HG03039 (cell line): Measurements from ENCODE around the gene MAPK13.
A peak's percentile ranks its signal among the peaks of the same experiment; 100 is the strongest.
"Not testable (repeated sequence)": the region's sequence is repeated elsewhere in the genome, so short reads cannot be mapped to it uniquely, and the experiment has no call there.

Experiments
- ATAC-seq: cut with Tn5 transposase; IDR thresholded peaks from one replicate; pipeline ENCODE4 v1.9.1; 2021; ENCODE audit warnings: mild to moderate bottlenecking, moderate library complexity; ENCODE audit not compliant: unreplicated experiment

Gene MAPK13

GRCh38 chr6:36126553-36127458 lies 3.5 kb upstream of the MAPK13 start:
- ATAC-seq: no peak

- ATAC-seq: no peak
Observed at GRCh38 chr6:36127462-36128016, 2.8 kb upstream of the MAPK13 start.

- ATAC-seq: no peak
Observed at GRCh38 chr6:36128073-36128472, 2.2 kb upstream of the MAPK13 start.

- ATAC-seq: no peak
Observed at GRCh38 chr6:36128793-36129192, 1.5 kb upstream of the MAPK13 start.

- not testable (repeated sequence) for ATAC-seq
Observed at GRCh38 chr6:36129334-36129733, 979 bp upstream of the MAPK13 start.

- ATAC-seq: peak; percentile 28
Observed at GRCh38 chr6:36130667-36131510, 576 bp downstream of the MAPK13 start.

GRCh38 chr6:36131511-36132245 lies 1.4 kb downstream of the MAPK13 start:
- peak; percentile 66 for ATAC-seq

GRCh38 chr6:36132246-36132895 lies 2.1 kb downstream of the MAPK13 start:
- no peak for ATAC-seq

- no peak for ATAC-seq
Observed at GRCh38 chr6:36133148-36133547, 2.8 kb downstream of the MAPK13 start.

GRCh38 chr6:36133912-36134311 lies 3.6 kb downstream of the MAPK13 start:
- ATAC-seq: no peak

GRCh38 chr6:36135053-36135731 lies 4.9 kb downstream of the MAPK13 start:
- no peak for ATAC-seq

GRCh38 chr6:36136034-36136433 lies 5.7 kb downstream of the MAPK13 start:
- no peak for ATAC-seq

- no peak for ATAC-seq
Observed at GRCh38 chr6:36136551-36136950, 6.2 kb downstream of the MAPK13 start.

- no peak for ATAC-seq
Observed at GRCh38 chr6:36138667-36139066, 8.4 kb downstream of the MAPK13 start.

GRCh38 chr6:36139431-36139830 lies 9.1 kb downstream of the MAPK13 start:
- ATAC-seq: no peak

- no peak for ATAC-seq
Observed at GRCh38 chr6:36139991-36140710, 9.8 kb downstream of the MAPK13 start.

GRCh38 chr6:36141091-36141490 lies 10.8 kb downstream of the MAPK13 start:
- ATAC-seq: no peak

GRCh38 chr6:36141961-36142360 lies 11.6 kb downstream of the MAPK13 start:
- ATAC-seq: no peak
